ENCODE measurements around the gene NCOA7. TPM values are rescaled to one million over a fixed set of nuclear protein-coding genes. Genes with fewer than 3 reads are reported as not detected.

The NCOA7 gene
- total RNA-seq, 1 donor from 2014 or later, result 7.7 TPM

DNA sequence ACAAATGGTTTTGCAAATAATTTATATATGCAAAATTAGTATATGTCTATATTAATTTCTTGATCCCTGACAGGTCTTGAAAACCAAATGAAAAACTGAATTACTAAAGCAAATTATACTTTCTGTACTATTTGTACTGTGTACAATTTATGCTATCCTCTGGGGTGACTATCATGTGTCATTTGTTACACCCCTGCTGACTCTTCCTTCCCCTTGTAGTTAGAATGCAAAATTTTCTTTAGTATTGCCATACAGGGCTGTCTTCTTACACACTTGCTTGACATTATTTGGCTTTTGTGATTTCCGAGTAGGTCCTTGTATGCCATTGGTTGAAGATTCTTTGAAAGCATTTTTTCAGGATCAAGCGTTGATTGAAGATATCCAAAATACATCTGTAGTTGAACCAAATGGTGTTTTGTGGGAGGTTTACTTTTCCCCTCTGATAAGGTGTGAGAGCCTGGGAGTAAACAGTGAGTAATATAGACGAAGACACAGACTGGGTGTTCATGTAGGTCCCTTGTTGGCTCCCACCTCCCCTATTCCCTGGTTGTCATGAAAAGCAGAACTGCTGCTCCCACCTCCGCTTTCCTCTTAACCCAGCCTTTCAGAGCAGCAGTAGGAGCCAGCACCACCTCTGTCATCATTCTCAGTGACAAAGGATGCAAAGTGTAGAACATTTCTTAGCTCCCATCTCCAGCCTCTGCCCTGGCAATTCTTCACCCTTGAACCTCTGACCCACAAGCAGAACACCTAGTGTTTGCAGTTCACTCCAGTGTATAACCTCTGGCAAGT, 29.0 kb downstream of the NCOA7 start:
- no peaks in the 10 kb centered on the region for H3K9me3 ChIP-seq (ENCODE audit: low read depth)
- H3K9me3 Mint-ChIP-seq, result no peaks in the 10 kb centered on the region
- no peak overlapping the region for H3K4me2 ChIP-seq
- H3K27ac Mint-ChIP-seq, result no peak overlapping the region
- no peak overlapping the region for H3K4me3 Mint-ChIP-seq
- no peaks in the 10 kb centered on the region for H4K20me1 ChIP-seq (ENCODE audit: low read depth)
- no peak overlapping the region for H3K4me3 ChIP-seq
- H3K36me3 Mint-ChIP-seq, result no peaks in the 10 kb centered on the region
- H3F3A ChIP-seq (ENCODE audit: low read depth), result no peaks in the 10 kb centered on the region
- no peaks in the 10 kb centered on the region for H3K79me2 ChIP-seq (ENCODE audit: low read depth)
- H3K27me3 Mint-ChIP-seq (ENCODE audit: insufficient read depth, low read depth), result no peaks in the 10 kb centered on the region
- no peaks in the 10 kb centered on the region for H3K27me3 ChIP-seq
- TF ChIP-seq EZH2phosphoT487 (IDR thresholded peaks at IDR 0.05), result no peak
- TF ChIP-seq, protein P1, sequence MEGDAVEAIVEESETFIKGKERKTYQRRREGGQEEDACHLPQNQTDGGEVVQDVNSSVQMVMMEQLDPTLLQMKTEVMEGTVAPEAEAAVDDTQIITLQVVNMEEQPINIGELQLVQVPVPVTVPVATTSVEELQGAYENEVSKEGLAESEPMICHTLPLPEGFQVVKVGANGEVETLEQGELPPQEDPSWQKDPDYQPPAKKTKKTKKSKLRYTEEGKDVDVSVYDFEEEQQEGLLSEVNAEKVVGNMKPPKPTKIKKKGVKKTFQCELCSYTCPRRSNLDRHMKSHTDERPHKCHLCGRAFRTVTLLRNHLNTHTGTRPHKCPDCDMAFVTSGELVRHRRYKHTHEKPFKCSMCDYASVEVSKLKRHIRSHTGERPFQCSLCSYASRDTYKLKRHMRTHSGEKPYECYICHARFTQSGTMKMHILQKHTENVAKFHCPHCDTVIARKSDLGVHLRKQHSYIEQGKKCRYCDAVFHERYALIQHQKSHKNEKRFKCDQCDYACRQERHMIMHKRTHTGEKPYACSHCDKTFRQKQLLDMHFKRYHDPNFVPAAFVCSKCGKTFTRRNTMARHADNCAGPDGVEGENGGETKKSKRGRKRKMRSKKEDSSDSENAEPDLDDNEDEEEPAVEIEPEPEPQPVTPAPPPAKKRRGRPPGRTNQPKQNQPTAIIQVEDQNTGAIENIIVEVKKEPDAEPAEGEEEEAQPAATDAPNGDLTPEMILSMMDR (IDR thresholded peaks at IDR 0.05), result no peak
- TF ChIP-seq EZH2 (IDR thresholded peaks at IDR 0.05), result no peak
- no peaks in the 10 kb centered on the region for H3K36me3 ChIP-seq
- no peak for DNase-seq (ENCODE audit: low spot score)
- no peaks in the 10 kb centered on the region for H3K4me1 ChIP-seq
- H3K27ac ChIP-seq, result no peak overlapping the region
- no peak overlapping the region for H3K9ac ChIP-seq
- H2AFZ ChIP-seq (replicated peaks), result no peak overlapping the region
- H3K4me1 Mint-ChIP-seq, result no peaks in the 10 kb centered on the region

DNA sequence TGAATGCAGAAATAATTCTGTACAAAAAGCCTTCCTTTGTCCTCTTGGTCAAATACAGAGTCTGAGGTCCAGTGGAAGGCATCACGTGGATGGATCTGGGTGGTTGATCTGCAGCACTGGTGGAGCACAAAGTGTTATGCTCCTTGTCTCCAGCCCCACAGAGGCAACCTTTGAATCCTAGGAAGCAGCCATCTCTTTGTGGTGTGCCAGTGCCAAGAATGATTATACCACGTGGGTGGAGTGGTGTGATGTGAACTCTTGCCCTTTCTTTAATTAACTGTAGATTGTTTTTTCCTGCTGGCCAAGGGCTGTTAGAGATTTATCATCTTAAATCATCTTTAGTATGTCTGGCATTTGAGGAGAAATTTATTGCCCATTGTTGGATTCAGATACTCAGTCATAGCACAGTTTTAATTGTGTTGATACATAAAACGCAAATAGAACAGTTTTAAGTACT, 31.1 kb downstream of the NCOA7 start:
- Histone ChIP-seq H3K9ac (no peak overlapping the region), H3K9me3 (ENCODE audit: low read depth) (no peaks in the 10 kb centered on the region), H3K4me3 (no peak overlapping the region), H3K79me2 (ENCODE audit: low read depth) (no peaks in the 10 kb centered on the region), H3K27me3 (no peaks in the 10 kb centered on the region), H2AFZ (replicated peaks) (no peak overlapping the region), H3F3A (ENCODE audit: low read depth) (no peaks in the 10 kb centered on the region), H3K4me2 (no peak overlapping the region), H3K4me1 (no peaks in the 10 kb centered on the region), H3K27ac (no peak overlapping the region), H3K36me3 (no peaks in the 10 kb centered on the region), H4K20me1 (ENCODE audit: low read depth) (no peaks in the 10 kb centered on the region)
- Mint-ChIP-seq H3K27ac (no peak overlapping the region), H3K9me3 (no peaks in the 10 kb centered on the region), H3K4me1 (no peaks in the 10 kb centered on the region), H3K27me3 (ENCODE audit: insufficient read depth, low read depth) (no peaks in the 10 kb centered on the region), H3K4me3 (no peak overlapping the region), H3K36me3 (no peaks in the 10 kb centered on the region)
- TF ChIP-seq EZH2phosphoT487 (IDR thresholded peaks at IDR 0.05) (no peak), EZH2 (IDR thresholded peaks at IDR 0.05) (no peak)
- TF ChIP-seq, protein P1 (IDR thresholded peaks at IDR 0.05), result no peak
- no peak for DNase-seq (ENCODE audit: low spot score)

GRCh38 chr6:125823180-125823579, 32.4 kb downstream of the NCOA7 start:
- H3K27me3 Mint-ChIP-seq (ENCODE audit: insufficient read depth, low read depth), result no peaks in the 10 kb centered on the region

More at GRCh38 chr6:125823180-125823579, 32.4 kb downstream of the NCOA7 start:
- Histone ChIP-seq H3K27me3 (no peaks in the 10 kb centered on the region), H3K36me3 (no peaks in the 10 kb centered on the region), H3K27ac (no peak overlapping the region), H3K79me2 (ENCODE audit: low read depth) (no peaks in the 10 kb centered on the region), H3K4me3 (no peak overlapping the region), H4K20me1 (ENCODE audit: low read depth) (no peaks in the 10 kb centered on the region), H3K9ac (no peak overlapping the region), H3F3A (ENCODE audit: low read depth) (no peaks in the 10 kb centered on the region), H3K4me2 (no peak overlapping the region), H3K9me3 (ENCODE audit: low read depth) (no peaks in the 10 kb centered on the region), H3K4me1 (no peaks in the 10 kb centered on the region), H2AFZ (replicated peaks) (no peak overlapping the region)
- no peaks in the 10 kb centered on the region for H3K4me1 Mint-ChIP-seq
- H3K36me3 Mint-ChIP-seq, result no peaks in the 10 kb centered on the region
- H3K9me3 Mint-ChIP-seq, result no peaks in the 10 kb centered on the region
- TF ChIP-seq EZH2 (IDR thresholded peaks at IDR 0.05), result no peak
- TF ChIP-seq, protein P1 (IDR thresholded peaks at IDR 0.05), result no peak
- H3K27ac Mint-ChIP-seq, result no peak overlapping the region
- no peak overlapping the region for H3K4me3 Mint-ChIP-seq
- no peak for DNase-seq (ENCODE audit: low spot score)
